Activated T-helper 1 cell treated with anti-CD3 and anti-CD28 coated beads, Interleukin-12 subunit alpha, Interleukin-12 subunit beta, Interleukin-2, Interleukin-4 antibody, amounts not matched to agents 30 ng/mL and 10 ng/mL and 1 ng/mL, durations not matched to agents 14 hours and 24 hours and 36 hours (primary cell): ENCODE measurements around the gene KRTAP19-6. TPM values are rescaled to one million over a fixed set of nuclear protein-coding genes. Genes with fewer than 3 reads are reported as not detected.
"Not testable (repeated sequence)": the region's sequence is repeated elsewhere in the genome, so short reads cannot be mapped to it uniquely, and the experiment has no call there.

ENCODE experiments used
- DNase-seq: peaks from one replicate; pipeline ENCODE4 v3.0.0; 2021; ENCODE audit warnings: low spot score
- H3K27ac Mint-ChIP-seq: one replicate; pipeline ENCODE4 v1.8.0; 2021; ENCODE audit warnings: mild to moderate bottlenecking, mixed read lengths
- H3K27me3 Mint-ChIP-seq: one replicate; pipeline ENCODE4 v1.8.0; 2022; ENCODE audit warnings: mild to moderate bottlenecking, moderate library complexity, mixed read lengths; ENCODE audit not compliant: insufficient read depth
- H3K36me3 Mint-ChIP-seq: one replicate; pipeline ENCODE4 v1.8.0; 2021; ENCODE audit warnings: low read depth, mixed read lengths
- H3K4me1 Mint-ChIP-seq: one replicate; pipeline ENCODE4 v1.8.0; 2021; ENCODE audit warnings: low read depth, mixed read lengths
- H3K4me3 Mint-ChIP-seq: one replicate; pipeline ENCODE4 v1.8.0; 2021; ENCODE audit warnings: mild to moderate bottlenecking, moderate library complexity, mixed read lengths
- H3K9me3 Mint-ChIP-seq: one replicate; pipeline ENCODE4 v1.8.0; 2021; ENCODE audit warnings: mixed read lengths
- intact Hi-C: fragments of 100-400 bp; cut with micrococcal nuclease; formaldehyde crosslinking; loops from one replicate; pipeline ENCODE4 v1.15.1; 2024
- total RNA-seq: library from RNA; stranded (reverse); gene quantifications from 2 replicates; pipeline ENCODE4 v1.2.3, GENCODE V29; 2022

The KRTAP19-6 gene
- total RNA-seq, 1 donor from 2014 or later, result not detected

DNA sequence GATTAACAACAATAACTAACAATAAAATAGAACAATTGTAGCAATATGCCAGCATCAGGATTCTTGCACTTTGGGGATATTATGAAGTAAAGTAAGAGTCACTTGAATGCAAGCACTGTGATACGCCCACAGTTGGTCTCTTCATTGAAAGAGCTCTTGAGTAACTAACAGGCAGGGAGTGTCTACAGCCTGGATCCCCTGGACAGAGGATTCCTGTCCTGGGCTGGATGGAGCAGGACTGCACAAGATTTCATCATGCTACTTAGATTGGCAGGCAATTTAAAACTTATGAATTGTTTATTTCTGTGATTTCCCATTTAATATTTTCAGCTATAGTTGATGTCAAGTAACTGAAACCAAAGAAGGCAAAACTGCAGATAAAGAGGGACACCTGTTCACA lies 26.0 kb downstream of the KRTAP19-6 start:
- intact Hi-C loops, result no loop called here
- Mint-ChIP-seq H3K27me3 (no peaks in the 10 kb centered on the region), H3K4me3 (no peak overlapping the region), H3K4me1 (no peaks in the 10 kb centered on the region), H3K9me3 (no peaks in the 10 kb centered on the region), H3K36me3 (no peaks in the 10 kb centered on the region), H3K27ac (no peak overlapping the region)
- DNase-seq, result no peak

DNA sequence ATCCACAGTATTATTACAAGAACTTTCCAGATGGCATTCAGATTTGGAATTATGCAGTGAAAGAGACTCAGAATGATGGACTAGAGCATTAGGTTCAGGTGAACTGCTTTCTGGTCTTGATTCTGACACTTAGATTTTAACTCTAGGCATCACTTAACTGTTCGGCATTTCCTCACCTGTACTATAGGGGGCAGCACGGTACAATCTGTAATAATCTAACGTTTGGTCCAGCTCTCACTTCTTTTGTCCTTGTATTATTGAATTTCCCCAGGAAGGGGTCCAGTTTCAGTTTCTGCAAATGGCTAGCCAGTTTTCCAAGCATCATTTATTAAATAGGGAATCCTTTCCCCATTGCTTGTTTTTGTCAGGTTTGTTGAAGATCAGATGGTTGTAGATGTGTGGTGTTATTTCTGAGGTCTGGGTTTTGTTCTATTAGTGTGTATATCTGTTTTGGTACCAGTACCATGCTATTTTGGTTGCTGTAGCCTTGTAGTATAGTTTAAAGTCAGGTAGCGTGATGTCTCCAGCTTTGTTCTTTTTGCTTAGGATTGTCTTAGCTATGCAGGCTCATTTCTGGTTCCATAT lies 36.0 kb downstream of the KRTAP19-6 start:
- H3K4me1 Mint-ChIP-seq, H3K36me3 Mint-ChIP-seq, H3K27me3 Mint-ChIP-seq, H3K9me3 Mint-ChIP-seq, DNase-seq, H3K4me3 Mint-ChIP-seq, H3K27ac Mint-ChIP-seq: not testable (repeated sequence)
- intact Hi-C loops, result loop anchor here (1.0 to 2.0 kb wide), 3 partner anchors 228 to 581 kb away; no protein-coding TSS in a partner anchor

- intact Hi-C loops, result no loop called here
- H3K4me3 Mint-ChIP-seq, result no peak within 1 kb of the TSS
- H3K27ac Mint-ChIP-seq, result no peak within 1 kb of the TSS
- H3K9me3 Mint-ChIP-seq, result no peaks in the 10 kb centered on the region
- no peaks in the 10 kb centered on the region for H3K27me3 Mint-ChIP-seq
- no peak for DNase-seq
- no peaks in the 10 kb centered on the region for H3K36me3 Mint-ChIP-seq
- H3K4me1 Mint-ChIP-seq, result no peaks in the 10 kb centered on the region
These were observed 39.6 kb downstream of the KRTAP19-6 start, which contains the start of gene KRTAP19-5 for GRCh38 chr21:30502041-30502440. KRTAP19-5 (minus strand) TSS chr21:30502141; CDS start chr21:30502090, 51 bp downstream.

DNA sequence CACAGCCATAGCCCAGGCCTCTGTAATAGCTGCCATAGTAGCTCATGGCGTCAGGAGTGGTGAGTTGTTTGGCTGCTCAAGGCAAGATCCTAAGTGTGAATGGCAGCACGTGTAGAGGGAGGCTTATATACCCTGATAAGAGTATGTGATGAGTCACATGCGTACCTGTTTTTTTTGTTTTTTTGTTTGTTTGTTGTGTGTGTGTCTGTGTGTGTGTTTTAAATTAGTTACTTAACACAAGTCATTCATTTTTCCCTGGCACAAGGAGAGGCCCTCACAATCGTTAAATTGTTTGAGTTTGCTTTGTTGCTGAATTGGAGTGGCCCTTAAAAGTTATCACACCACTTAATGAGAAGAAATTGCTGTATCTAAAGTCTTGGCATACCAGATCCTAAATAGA lies 44.6 kb downstream of the KRTAP19-6 start, which contains the start of gene KRTAP19-4:
KRTAP19-4 (minus strand) TSS at position 101 of the 400 bp plus-strand sequence; CDS start at position 46, 55 bp downstream.
- Mint-ChIP-seq H3K27me3 (no peaks in the 10 kb centered on the region), H3K27ac (no peak within 1 kb of the TSS)
- intact Hi-C loops, result no loop called here

DNA sequence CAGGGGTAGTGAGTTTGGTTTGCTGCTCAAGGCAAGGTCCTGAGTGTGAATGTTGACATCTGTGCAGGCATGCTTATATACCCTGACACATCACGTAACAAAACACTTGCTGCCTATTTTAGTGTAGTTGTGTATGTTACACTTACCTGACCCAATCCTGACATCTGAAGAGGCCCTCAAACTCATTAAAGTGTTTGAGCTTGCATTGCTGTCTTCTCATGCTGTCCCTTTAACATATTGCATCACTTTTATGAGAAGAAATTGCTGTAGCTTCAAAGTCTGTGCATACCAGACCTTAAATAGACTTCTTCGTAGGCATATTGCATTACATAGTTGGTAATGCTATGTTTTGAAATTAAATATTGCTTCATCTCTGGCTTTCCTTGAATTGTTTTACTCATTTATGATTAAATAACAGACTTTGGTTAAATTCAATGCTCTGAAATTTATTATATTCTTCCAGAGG lies 49.7 kb downstream of the KRTAP19-6 start, which contains the start of gene KRTAP19-3:
KRTAP19-3 (minus strand) TSS at position 51 of the 466 bp plus-strand sequence. CDS start 56 bp downstream, outside the sequence.
- Mint-ChIP-seq H3K9me3 (peaks cover 10% of the 10 kb centered on the region), H3K27me3 (no peaks in the 10 kb centered on the region), H3K4me1 (no peaks in the 10 kb centered on the region), H3K27ac (no peak within 1 kb of the TSS), H3K4me3 (no peak within 1 kb of the TSS), H3K36me3 (no peaks in the 10 kb centered on the region)
- no peak for DNase-seq
- intact Hi-C loops, result no loop called here

More for the DNA sequence above, 44.6 kb downstream of the KRTAP19-6 start, which contains the start of gene KRTAP19-4:
- H3K36me3 Mint-ChIP-seq, result no peaks in the 10 kb centered on the region
- no peak for DNase-seq
- H3K4me3 Mint-ChIP-seq, result no peak within 1 kb of the TSS
- no peaks in the 10 kb centered on the region for H3K9me3 Mint-ChIP-seq
- no peaks in the 10 kb centered on the region for H3K4me1 Mint-ChIP-seq

Other genes starting within 250 kb of the KRTAP19-6 start
- not detected in 2 replicates for gene KRTAP26-1, start 221.5 kb downstream of the KRTAP19-6 start, total RNA-seq
- not detected in 2 replicates for gene KRTAP27-1, start 204.2 kb downstream of the KRTAP19-6 start, total RNA-seq
- not detected in 2 replicates for gene KRTAP23-1, start 193.3 kb downstream of the KRTAP19-6 start, total RNA-seq
- not detected in 2 replicates for gene KRTAP13-2, start 169.6 kb downstream of the KRTAP19-6 start, total RNA-seq
- gene KRTAP13-1, start 145.8 kb downstream of the KRTAP19-6 start, total RNA-seq, result not detected in 2 replicates
- not detected in 2 replicates for gene KRTAP13-3, start 115.9 kb downstream of the KRTAP19-6 start, total RNA-seq
- not detected in 2 replicates for gene KRTAP13-4, start 111.6 kb downstream of the KRTAP19-6 start, total RNA-seq
- not detected in 2 replicates for gene KRTAP15-1, start 101.6 kb downstream of the KRTAP19-6 start, total RNA-seq
- gene KRTAP19-1, start 61.5 kb downstream of the KRTAP19-6 start, total RNA-seq, result not detected in 2 replicates
- gene KRTAP19-2, start 54.4 kb downstream of the KRTAP19-6 start, total RNA-seq, result not detected in 2 replicates
- gene KRTAP19-3, start 49.9 kb downstream of the KRTAP19-6 start, total RNA-seq, result not detected in 2 replicates
- gene KRTAP19-4, start 44.7 kb downstream of the KRTAP19-6 start, total RNA-seq, result not detected in 2 replicates
- not detected in 2 replicates for gene KRTAP19-5, start 39.7 kb downstream of the KRTAP19-6 start, total RNA-seq
- not detected in 2 replicates for gene KRTAP19-7, start 19.4 kb upstream of the KRTAP19-6 start, total RNA-seq
- not detected in 2 replicates for gene KRTAP22-2, start 48.5 kb upstream of the KRTAP19-6 start, total RNA-seq
- gene KRTAP6-3, start 50.6 kb upstream of the KRTAP19-6 start, total RNA-seq, result not detected in 2 replicates
- not detected in 2 replicates for gene KRTAP6-2, start 57.0 kb upstream of the KRTAP19-6 start, total RNA-seq
- gene KRTAP22-1, start 59.2 kb upstream of the KRTAP19-6 start, total RNA-seq, result not detected in 2 replicates
- gene KRTAP6-1, start 72.1 kb upstream of the KRTAP19-6 start, total RNA-seq, result not detected in 2 replicates
- not detected in 2 replicates for gene KRTAP20-1, start 74.6 kb upstream of the KRTAP19-6 start, total RNA-seq
- gene KRTAP20-4, start 78.8 kb upstream of the KRTAP19-6 start, total RNA-seq, result not detected in 2 replicates
- gene KRTAP20-2, start 93.3 kb upstream of the KRTAP19-6 start, total RNA-seq, result not detected in 2 replicates
- not detected in 2 replicates for gene KRTAP20-3, start 101.0 kb upstream of the KRTAP19-6 start, total RNA-seq
- not detected in 2 replicates for gene KRTAP21-3, start 176.9 kb upstream of the KRTAP19-6 start, total RNA-seq
- not detected in 2 replicates for gene KRTAP21-2, start 205.4 kb upstream of the KRTAP19-6 start, total RNA-seq
- gene KRTAP21-1, start 213.6 kb upstream of the KRTAP19-6 start, total RNA-seq, result not detected in 2 replicates